GM21529 (cell line): ENCODE data around the gene OLIG2.

ENCODE experiments used
- ATAC-seq: cut with Tn5 transposase; IDR thresholded peaks from one replicate; pipeline ENCODE4 v1.9.1; 2021; ENCODE audit not compliant: unreplicated experiment

OLIG2 gene

GRCh38 chr21:33063907-33064622 lies 38.3 kb downstream of the OLIG2 start:
- ATAC-seq = no peak

DNA sequence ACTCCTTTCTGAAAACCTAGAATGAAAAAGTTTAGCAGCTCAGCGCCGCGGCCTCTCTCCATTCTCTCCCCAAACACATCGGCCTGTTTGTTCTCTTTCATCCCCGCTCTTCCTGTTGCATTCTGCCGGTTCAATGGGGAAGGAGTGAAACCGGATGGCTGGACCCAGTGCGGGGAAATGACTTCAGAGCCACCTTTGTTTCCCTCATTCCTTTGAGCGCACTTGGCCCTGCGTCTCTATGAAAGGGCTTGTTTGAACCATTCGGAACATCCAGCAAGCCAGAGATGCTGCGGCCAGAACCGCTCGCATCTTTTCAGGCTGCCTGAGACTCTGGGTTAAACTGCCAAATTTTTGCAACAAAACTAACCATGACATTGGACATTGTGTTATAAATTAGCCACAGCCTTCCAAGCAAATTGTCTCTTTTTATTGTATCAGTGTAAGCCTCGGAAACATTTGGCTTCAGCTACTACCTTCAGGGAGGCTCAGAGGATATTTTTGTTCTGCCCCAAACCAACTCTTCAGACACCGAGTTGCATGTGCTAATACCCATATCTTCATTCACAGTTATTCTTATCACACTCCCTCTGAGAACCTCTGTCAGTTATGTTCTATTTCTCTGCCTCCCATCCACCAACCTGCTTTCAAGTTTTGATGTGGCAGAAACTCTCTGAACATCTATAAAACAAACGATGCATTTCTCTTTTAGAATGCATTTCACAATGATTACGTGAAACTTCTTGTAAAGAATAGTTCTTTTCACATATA lies 39.1 kb downstream of the OLIG2 start:
- no peak for ATAC-seq

GRCh38 chr21:33067043-33067442 lies 41.3 kb downstream of the OLIG2 start:
- ATAC-seq = no peak

DNA sequence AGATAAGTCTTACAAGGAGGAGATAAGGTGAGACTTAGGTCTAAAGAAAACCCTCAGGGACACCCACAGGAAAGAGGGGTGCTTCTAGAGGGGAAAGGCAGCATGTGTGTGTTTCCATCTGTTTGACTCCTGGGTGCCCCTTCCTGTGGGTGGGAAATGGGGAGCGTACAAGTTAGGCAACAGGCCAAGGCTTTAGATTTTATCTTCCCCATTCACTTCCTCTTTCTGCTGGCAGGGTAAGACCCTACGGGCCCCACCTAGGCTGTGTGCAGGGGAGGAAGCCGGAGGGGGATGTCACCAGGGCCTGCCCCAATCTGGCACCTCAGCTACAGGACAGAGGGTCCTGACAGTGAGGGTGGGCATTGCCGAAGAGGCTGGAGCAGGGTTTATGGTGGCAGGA lies 41.7 kb downstream of the OLIG2 start:
- no peak for ATAC-seq

- ATAC-seq = no peak
Observed at GRCh38 chr21:33069243-33069642, 43.5 kb downstream of the OLIG2 start.

GRCh38 chr21:33069645-33069993 lies 43.9 kb downstream of the OLIG2 start:
- ATAC-seq = no peak

GRCh38 chr21:33069994-33070743 lies 44.4 kb downstream of the OLIG2 start, which contains the start of gene OLIG1:
OLIG1 (plus strand) TSS chr21:33070141; CDS start chr21:33070247, 106 bp downstream.
- no peak for ATAC-seq

DNA sequence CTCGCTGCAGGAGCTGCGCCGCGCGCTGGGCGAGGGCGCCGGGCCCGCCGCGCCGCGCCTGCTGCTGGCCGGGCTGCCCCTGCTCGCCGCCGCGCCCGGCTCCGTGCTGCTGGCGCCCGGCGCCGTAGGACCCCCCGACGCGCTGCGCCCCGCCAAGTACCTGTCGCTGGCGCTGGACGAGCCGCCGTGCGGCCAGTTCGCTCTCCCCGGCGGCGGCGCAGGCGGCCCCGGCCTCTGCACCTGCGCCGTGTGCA lies 44.9 kb downstream of the OLIG2 start:
- no peak for ATAC-seq

GRCh38 chr21:33070998-33071769 lies 45.4 kb downstream of the OLIG2 start:
- no peak for ATAC-seq

- ATAC-seq = no peak
Observed at GRCh38 chr21:33071770-33072306, 46.1 kb downstream of the OLIG2 start.

DNA sequence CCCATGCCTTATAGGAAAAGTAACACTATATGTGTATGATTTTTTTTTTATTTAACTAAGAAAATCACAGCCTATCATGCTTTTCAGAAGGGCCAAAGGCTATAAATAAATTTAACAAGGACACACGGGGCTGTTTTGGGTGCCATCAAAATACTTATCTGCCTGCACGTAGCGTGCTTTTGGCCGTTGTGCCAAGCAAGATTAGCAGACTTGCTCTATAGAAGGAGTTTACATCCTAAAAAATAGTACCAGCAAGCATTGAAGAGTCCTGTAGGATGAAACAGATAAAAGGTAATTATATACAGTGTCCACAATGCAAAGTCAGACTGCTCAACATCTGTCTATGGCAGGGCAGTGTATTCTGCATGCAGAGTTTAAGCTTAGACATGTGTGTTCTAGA lies 47.9 kb downstream of the OLIG2 start:
- no peak for ATAC-seq

GRCh38 chr21:33075128-33075527 lies 49.4 kb downstream of the OLIG2 start:
- ATAC-seq = no peak

- ATAC-seq = no peak
Observed at GRCh38 chr21:33075596-33076195, 50.0 kb downstream of the OLIG2 start.

GRCh38 chr21:33076600-33077329 lies 51.0 kb downstream of the OLIG2 start:
- ATAC-seq = no peak
